Measurements from ENCODE around the gene PLPP3.

GRCh38 chr1:56491441-56491840, 87.9 kb downstream of the PLPP3 start:
- no peak for TF ChIP-seq JUNB (IDR thresholded peaks at IDR 0.05; ENCODE audit: unreplicated experiment)
- TF ChIP-seq CTCF (conservative IDR thresholded peaks at IDR 0.05; ENCODE audit: low read depth in 2 of 2): no peak
- no peak for TF ChIP-seq EZH2 (IDR thresholded peaks at IDR 0.05; ENCODE audit: low read depth, unreplicated experiment)
- no peak for TF ChIP-seq ETS1 (IDR thresholded peaks at IDR 0.05)
- TF ChIP-seq STAT1 (IDR thresholded peaks at IDR 0.05; ENCODE audit: unreplicated experiment): no peak
- TF ChIP-seq EZH2phosphoT487 (IDR thresholded peaks at IDR 0.05; ENCODE audit: unreplicated experiment): no peak
- TF ChIP-seq POLR2AphosphoS5 (IDR thresholded peaks at IDR 0.05; ENCODE audit: low read depth): no peak
- no peak for TF ChIP-seq ZNF114 (CRISPR knock-in tag; IDR thresholded peaks at IDR 0.05)
- TF ChIP-seq, protein P1, sequence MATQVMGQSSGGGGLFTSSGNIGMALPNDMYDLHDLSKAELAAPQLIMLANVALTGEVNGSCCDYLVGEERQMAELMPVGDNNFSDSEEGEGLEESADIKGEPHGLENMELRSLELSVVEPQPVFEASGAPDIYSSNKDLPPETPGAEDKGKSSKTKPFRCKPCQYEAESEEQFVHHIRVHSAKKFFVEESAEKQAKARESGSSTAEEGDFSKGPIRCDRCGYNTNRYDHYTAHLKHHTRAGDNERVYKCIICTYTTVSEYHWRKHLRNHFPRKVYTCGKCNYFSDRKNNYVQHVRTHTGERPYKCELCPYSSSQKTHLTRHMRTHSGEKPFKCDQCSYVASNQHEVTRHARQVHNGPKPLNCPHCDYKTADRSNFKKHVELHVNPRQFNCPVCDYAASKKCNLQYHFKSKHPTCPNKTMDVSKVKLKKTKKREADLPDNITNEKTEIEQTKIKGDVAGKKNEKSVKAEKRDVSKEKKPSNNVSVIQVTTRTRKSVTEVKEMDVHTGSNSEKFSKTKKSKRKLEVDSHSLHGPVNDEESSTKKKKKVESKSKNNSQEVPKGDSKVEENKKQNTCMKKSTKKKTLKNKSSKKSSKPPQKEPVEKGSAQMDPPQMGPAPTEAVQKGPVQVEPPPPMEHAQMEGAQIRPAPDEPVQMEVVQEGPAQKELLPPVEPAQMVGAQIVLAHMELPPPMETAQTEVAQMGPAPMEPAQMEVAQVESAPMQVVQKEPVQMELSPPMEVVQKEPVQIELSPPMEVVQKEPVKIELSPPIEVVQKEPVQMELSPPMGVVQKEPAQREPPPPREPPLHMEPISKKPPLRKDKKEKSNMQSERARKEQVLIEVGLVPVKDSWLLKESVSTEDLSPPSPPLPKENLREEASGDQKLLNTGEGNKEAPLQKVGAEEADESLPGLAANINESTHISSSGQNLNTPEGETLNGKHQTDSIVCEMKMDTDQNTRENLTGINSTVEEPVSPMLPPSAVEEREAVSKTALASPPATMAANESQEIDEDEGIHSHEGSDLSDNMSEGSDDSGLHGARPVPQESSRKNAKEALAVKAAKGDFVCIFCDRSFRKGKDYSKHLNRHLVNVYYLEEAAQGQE (IDR thresholded peaks at IDR 0.05; ENCODE audit: unreplicated experiment): no peak
- TF ChIP-seq, protein P2, sequence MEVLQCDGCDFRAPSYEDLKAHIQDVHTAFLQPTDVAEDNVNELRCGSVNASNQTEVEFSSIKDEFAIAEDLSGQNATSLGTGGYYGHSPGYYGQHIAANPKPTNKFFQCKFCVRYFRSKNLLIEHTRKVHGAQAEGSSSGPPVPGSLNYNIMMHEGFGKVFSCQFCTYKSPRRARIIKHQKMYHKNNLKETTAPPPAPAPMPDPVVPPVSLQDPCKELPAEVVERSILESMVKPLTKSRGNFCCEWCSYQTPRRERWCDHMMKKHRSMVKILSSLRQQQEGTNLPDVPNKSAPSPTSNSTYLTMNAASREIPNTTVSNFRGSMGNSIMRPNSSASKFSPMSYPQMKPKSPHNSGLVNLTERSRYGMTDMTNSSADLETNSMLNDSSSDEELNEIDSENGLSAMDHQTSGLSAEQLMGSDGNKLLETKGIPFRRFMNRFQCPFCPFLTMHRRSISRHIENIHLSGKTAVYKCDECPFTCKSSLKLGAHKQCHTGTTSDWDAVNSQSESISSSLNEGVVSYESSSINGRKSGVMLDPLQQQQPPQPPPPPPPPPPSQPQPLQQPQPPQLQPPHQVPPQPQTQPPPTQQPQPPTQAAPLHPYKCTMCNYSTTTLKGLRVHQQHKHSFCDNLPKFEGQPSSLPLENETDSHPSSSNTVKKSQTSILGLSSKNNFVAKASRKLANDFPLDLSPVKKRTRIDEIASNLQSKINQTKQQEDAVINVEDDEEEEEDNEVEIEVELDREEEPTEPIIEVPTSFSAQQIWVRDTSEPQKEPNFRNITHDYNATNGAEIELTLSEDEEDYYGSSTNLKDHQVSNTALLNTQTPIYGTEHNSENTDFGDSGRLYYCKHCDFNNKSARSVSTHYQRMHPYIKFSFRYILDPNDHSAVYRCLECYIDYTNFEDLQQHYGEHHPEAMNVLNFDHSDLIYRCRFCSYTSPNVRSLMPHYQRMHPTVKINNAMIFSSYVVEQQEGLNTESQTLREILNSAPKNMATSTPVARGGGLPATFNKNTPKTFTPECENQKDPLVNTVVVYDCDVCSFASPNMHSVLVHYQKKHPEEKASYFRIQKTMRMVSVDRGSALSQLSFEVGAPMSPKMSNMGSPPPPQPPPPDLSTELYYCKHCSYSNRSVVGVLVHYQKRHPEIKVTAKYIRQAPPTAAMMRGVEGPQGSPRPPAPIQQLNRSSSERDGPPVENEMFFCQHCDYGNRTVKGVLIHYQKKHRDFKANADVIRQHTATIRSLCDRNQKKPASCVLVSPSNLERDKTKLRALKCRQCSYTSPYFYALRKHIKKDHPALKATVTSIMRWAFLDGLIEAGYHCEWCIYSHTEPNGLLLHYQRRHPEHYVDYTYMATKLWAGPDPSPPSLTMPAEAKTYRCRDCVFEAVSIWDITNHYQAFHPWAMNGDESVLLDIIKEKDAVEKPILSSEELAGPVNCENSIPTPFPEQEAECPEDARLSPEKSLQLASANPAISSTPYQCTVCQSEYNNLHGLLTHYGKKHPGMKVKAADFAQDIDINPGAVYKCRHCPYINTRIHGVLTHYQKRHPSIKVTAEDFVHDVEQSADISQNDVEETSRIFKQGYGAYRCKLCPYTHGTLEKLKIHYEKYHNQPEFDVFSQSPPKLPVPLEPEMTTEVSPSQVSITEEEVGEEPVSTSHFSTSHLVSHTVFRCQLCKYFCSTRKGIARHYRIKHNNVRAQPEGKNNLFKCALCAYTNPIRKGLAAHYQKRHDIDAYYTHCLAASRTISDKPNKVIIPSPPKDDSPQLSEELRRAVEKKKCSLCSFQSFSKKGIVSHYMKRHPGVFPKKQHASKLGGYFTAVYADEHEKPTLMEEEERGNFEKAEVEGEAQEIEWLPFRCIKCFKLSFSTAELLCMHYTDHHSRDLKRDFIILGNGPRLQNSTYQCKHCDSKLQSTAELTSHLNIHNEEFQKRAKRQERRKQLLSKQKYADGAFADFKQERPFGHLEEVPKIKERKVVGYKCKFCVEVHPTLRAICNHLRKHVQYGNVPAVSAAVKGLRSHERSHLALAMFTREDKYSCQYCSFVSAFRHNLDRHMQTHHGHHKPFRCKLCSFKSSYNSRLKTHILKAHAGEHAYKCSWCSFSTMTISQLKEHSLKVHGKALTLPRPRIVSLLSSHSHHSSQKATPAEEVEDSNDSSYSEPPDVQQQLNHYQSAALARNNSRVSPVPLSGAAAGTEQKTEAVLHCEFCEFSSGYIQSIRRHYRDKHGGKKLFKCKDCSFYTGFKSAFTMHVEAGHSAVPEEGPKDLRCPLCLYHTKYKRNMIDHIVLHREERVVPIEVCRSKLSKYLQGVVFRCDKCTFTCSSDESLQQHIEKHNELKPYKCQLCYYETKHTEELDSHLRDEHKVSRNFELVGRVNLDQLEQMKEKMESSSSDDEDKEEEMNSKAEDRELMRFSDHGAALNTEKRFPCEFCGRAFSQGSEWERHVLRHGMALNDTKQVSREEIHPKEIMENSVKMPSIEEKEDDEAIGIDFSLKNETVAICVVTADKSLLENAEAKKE (CRISPR knock-in tag; IDR thresholded peaks at IDR 0.05): no peak
- TF ChIP-seq CREB1 (CRISPR knock-in tag; IDR thresholded peaks at IDR 0.05; ENCODE audit: low read depth): no peak
- no peak for TF ChIP-seq NANOG (IDR thresholded peaks at IDR 0.05; ENCODE audit: borderline replicate concordance)
- no peak for TF ChIP-seq ZNF331 (CRISPR knock-in tag; IDR thresholded peaks at IDR 0.05; ENCODE audit: low read depth)
